Activated T-cell treated with anti-CD3 and anti-CD28 coated beads for 24 hours (primary cell): ENCODE data around the gene F5.

Source experiments
- DNase-seq: peaks from one replicate; pipeline ENCODE4 v3.0.0-alpha.2; 2020; ENCODE audit warnings: low read depth

Gene F5

DNA sequence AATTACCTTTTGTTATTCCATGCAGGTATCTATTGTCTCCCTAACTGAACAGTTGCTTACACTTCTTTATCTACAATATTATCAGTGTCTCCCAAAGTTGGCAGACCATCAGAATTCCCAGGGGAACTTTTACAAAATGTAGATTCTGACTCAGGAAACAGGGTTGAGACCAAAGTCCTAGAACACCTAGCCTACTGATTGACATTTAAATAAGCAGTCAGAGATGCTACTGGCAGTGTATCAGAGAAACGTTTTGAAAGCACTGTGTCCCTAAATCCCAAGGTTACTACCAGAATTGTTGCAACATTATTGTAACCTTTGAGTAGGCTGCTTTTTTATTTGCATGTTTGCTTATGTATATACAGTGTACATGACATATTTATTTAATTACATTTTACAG is 1.8 kb upstream of the F5 start:
- DNase-seq, result no peak

DNA sequence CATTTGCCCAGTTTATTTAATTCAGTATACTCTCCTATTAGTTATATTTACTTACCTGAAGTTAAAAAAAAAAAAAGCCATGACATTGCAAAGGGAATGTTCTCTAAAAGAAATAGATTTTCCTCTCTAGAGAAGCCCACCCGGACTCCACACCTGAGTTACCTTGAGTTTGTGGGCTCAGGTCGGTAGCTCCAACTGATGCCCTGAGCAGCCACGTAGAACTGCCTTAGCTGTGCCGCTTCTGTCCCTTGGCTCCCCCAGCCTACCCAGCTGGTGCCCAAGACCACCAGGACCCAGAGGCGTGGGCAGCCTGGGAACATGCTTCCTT is 250 bp downstream of the F5 start:
- no peak for DNase-seq

DNA sequence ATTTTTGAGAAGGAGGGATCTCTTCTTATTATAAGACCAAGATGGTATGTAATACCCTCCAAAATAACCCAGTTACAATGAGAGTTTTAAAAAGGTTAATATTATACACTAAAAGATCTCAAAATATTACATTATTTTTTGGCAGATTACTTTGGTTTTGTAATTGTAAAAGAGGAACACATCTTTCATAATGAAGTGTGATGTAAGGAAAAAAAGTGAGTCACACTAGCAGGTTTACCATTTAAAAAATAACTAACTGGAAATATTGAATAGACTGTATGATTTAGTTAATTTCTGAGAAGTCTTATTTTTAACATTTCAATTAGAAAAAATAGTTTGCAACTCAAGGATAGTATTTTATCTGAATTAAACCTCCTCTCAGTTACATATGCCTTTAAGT is 1.1 kb downstream of the F5 start:
- DNase-seq, result no peak

DNA sequence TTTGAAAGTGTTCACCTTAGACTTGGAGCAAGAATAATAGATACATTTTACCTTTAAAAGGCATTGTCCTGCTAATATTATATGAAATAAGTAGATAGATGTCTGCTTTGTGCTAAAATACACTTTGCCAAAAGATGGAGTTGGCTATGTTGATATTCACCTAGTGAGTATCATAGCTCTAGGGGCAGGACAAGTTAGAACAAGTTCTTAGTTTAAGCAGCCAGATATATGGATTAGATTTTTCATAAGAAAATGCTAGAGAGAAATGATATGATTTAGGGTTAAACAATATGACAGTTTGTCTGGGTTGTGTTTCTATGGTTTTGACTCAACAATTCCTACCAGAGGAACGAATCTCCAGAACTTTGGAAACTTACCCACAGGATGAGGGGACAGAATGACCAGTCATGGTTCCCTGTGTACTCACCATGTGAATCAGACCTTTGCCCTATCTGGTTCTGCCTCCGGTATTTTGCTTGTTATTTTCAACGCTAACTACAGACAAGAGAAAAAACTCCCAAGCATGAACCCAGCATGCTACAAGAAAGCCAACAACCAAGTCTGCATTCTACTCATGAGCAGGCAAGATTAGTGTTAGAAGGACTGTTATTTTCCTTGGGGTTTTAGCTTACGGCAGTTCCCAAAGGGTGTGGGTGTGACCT is 1.7 kb downstream of the F5 start:
- no peak for DNase-seq

DNA sequence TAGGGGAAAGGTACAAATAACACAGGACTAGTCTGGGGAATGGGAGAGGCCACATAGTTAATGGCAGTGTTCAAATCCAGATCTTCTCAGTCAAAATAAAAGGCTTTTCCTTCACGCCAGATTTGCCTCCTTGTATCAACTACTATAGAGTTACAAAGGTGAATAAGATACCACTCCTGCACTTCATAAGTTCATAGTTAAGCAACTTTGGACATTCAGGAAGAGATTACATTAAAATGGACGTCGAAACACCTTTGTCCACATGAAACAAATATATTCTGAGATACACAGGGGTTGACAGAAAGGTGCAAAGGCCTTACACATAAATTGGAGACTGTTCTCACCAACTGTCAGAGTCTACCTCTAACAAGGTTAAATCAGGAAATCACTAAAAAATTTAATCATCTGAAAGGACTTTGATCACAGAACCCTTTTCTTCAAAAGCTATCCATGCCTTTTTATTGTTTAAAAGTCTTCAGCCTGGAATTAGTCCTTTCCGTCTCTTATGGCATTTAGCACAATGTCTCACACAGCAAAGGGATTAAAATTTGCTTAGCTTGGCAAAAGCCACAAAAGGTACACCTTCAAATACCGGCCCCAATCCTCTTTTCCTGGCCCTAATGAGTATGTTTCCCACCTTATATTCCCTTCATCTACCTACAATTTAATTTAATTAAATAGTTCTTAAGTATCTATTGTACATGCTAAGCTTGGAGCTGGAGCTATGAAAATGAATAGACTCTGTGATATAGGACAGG is 8.1 kb downstream of the F5 start:
- DNase-seq, result no peak

GRCh38 chr1:169576935-169577331 is 9.3 kb downstream of the F5 start:
- DNase-seq, result no peak

- DNase-seq, result no peak
Measured at GRCh38 chr1:169576241-169576934, 9.9 kb downstream of the F5 start.

DNA sequence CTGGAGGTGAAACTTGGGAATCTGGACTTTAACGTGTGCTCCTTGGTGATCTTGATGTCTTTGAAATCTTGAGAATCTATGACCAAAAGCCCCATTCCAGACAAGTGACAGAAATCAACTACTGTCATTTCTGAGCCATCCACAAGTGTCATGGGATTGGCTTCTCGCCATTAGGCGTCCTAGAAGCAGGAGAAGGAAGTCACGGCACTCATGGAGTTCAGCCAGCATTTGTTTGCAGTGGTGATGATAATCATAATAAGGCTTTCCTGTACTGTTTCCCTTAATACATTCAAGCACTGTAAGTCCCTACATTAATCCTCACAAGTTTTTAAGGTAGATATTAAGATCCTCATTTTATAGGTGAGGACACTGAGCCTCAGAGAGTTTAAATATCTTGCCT is 11.9 kb downstream of the F5 start:
- DNase-seq, result no peak

DNA sequence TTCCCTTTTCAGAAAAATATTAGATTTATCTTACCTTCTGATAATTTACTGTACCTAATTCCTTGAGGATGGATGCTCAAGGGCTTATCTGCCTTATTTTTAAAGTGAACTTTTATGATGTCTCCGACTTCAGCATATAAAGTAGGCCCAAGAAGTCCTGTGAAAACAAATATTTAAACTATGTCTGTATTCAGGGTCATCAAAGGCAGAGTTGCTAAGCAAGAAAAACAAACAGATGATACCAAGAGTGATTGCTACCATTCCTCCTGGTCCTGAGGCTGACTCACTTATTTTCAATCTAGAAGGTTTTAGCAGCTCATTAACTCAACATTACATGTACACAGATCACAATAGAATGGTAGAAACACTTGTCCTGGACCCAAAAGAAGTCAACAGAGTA is 14.1 kb downstream of the F5 start:
- no peak for DNase-seq

- no peak for DNase-seq
Measured at GRCh38 chr1:169571450-169571849, 14.8 kb downstream of the F5 start.

GRCh38 chr1:169570172-169570574 is 16.1 kb downstream of the F5 start:
- no peak for DNase-seq

GRCh38 chr1:169568497-169568896 is 17.8 kb downstream of the F5 start:
- no peak for DNase-seq

- DNase-seq, result no peak
Measured at GRCh38 chr1:169565335-169566271, 20.7 kb downstream of the F5 start.

- DNase-seq, result no peak
Measured at GRCh38 chr1:169563650-169564049, 22.6 kb downstream of the F5 start.

DNA sequence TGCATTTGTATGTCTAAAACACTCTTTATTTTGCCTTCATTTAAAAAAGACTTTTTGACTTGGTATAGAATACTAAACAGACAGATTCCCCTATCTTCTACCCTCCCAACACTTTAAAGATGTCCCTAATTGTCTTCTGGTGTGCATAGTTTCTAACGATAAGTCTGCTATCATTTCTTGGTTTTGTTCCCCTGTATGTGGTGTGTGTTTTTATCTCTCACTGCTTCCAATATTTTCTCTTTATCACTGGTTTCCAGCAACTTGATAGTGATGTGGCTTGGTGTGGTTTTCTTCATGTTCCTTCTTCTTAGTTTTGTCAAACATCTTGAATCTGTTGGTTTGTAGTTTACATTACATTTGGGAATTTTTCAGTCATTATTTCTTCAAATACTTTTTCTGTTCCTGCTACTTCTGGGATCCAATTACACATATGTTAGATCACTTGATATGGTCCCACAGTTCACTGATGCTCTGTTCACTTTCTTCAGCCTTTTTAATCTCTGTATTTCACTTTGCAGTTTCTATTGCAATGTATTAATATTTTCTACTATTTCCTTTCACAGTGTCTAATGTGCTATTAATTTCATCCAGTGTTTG is 23.2 kb downstream of the F5 start:
- DNase-seq, result no peak

DNA sequence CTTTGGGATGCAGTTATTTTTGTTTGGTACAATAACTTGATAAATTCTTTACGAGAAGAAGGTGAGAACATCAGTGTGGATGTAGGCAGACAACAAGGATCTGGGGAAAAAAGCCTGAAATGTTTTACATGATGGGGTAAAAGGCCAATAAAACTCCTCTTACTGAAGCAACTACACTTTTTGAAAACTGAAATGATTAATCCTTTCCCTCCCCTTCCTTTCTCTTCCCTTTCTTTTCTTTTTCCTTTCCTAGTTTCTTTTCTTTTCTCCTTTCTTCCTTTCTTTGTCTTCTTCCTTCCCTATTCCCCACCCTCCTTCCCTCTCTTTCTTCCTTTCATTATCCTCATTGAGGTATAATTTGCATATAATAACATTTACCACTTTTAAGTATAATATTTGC is 24.6 kb downstream of the F5 start:
- no peak for DNase-seq

GRCh38 chr1:169557131-169557530 is 29.1 kb downstream of the F5 start:
- no peak for DNase-seq

DNA sequence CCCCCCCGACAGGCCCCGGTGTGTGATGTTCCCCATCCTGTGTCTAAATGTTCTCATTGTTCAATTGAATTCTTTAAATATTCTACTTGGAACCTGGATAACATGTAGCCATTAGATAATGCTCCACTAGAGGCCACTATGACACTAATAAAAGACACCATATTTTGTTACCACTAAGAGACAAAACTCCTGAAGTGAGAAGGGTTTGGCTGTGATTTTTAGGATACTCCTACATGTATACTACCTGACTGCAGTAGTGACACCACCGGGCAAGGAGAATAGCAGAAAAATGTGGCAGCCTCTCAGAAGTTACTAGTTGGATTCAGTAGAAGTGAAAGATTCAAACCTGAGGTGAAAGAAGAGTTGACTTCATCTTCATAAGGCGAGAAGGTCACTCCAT is 36.0 kb downstream of the F5 start:
- DNase-seq, result no peak

DNA sequence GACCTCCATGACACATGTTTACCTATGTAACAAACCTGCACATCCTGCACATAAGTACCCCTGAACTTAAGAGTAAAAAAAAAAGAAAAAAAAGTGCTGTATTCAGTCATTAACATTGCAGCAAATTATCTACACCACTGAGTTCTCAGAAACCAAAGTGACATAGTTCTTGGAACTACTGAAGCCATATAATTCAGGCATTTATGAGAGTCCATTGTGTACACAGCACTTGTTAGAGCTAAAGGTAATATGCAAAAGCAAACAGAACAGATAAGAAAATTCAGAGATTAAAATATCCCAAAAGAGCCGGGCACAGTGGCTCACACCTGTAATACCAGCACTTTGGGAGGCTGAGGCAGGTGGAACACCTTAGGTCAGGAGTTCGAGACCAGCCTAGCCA is 38.0 kb downstream of the F5 start:
- no peak for DNase-seq

DNA sequence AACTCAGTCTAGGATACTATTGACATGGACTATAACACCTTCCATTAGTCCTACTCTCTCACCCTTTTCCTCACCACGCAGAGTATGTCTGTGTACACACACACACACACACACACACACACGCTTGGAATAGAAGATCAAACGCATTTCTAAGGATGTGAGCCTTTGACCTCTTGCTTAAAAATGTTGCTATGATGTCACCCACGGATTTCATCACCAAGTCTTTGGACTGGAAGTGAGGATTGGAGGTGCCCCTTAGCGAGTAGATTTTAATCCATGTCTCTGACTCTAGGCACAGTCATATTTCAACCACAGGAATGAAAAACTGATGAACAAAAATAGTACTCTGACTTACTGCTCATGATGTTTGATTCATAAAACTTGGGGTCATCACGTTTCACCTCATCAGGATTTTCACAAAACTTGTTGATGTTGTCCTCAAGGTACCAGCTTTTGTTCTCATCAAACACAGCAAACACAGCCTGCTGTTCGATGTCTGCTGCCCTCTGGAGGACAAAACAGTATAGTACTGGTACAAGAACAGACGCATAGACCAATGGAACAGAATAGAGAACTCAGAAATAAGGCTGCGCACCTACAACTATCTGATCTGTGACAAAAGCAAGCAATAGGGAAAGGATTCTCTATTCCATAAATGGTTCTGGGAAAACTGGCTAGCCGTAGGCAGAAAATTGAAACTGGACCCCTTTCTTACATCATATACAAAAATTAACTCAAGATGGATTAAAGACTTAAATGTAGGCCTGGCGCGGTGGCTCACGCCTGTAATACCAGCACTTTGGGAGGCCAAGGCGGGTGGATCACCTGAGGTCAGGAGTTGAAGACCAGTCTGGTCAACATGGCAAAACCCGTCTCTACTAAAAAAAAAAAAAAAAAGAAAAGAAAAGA is 39.9 kb downstream of the F5 start:
- DNase-seq, result peak; percentile 41

GRCh38 chr1:169545472-169545871 is 40.8 kb downstream of the F5 start:
- no peak for DNase-seq
